GM23338 (cell line): ENCODE results near the gene FBXW8. TPM values are rescaled to one million over a fixed set of nuclear protein-coding genes. Genes with fewer than 3 reads are reported as not detected.
A peak's percentile ranks its signal among the peaks of the same experiment; 100 is the strongest.

Source experiments
- ATAC-seq: fragments of 200-7000 bp; cut with Tn5 transposase; 3 replicates; pipeline ENCODE4 v1.9.1; 2020
- DNase-seq: peaks from one replicate; pipeline ENCODE4 v3.0.0-alpha.2; 2015; ENCODE audit warnings: low spot score
- H2AFZ ChIP-seq: fragments of 200-600 bp; sonication (generic); 2 replicates; pipeline ENCODE4 v1.8.0; 2016; ENCODE audit warnings: antibody characterized with exemption, mild to moderate bottlenecking, moderate library complexity
- H3F3A ChIP-seq: fragments of 200-600 bp; sonication (generic); replicated peaks from 2 replicates; pipeline ENCODE4 v1.8.0; 2017; ENCODE audit warnings: antibody characterized with exemption, mixed run types, low read depth
- H3K27ac ChIP-seq: fragments of 200-600 bp; sonication (generic); 2 replicates; pipeline ENCODE4 v1.6.1; 2016; ENCODE audit warnings: low read depth
- H3K27me3 ChIP-seq: fragments of 200-600 bp; sonication (generic); 2 replicates; pipeline ENCODE4 v1.8.0; 2016; ENCODE audit warnings: mild to moderate bottlenecking, mixed run types, moderate library complexity; ENCODE audit not compliant: insufficient read depth
- H3K36me3 ChIP-seq: fragments of 200-600 bp; sonication (generic); 2 replicates; pipeline ENCODE4 v1.8.0; 2016; ENCODE audit warnings: mild to moderate bottlenecking; ENCODE audit not compliant: insufficient read depth
- H3K4me1 ChIP-seq: fragments of 200-600 bp; sonication (generic); 2 replicates; pipeline ENCODE4 v1.8.0; 2016; ENCODE audit warnings: mild to moderate bottlenecking, moderate library complexity; ENCODE audit not compliant: insufficient read depth
- H3K4me2 ChIP-seq: fragments of 200-600 bp; sonication (generic); 2 replicates; pipeline ENCODE4 v1.7.1; 2017; ENCODE audit warnings: mixed run types
- H3K4me3 ChIP-seq: fragments of 200-600 bp; sonication (generic); 2 replicates; pipeline ENCODE4 v1.6.1; 2016; ENCODE audit warnings: mixed run types
- H3K79me2 ChIP-seq: fragments of 200-600 bp; sonication (generic); replicated peaks from 2 replicates; pipeline ENCODE4 v1.8.0; 2017; ENCODE audit warnings: mild to moderate bottlenecking; ENCODE audit not compliant: insufficient read depth
- H3K9me2 ChIP-seq: fragments of 200-600 bp; sonication (generic); 2 replicates; pipeline ENCODE4 v1.8.0; 2017; ENCODE audit not compliant: insufficient read depth
- H4K20me1 ChIP-seq: fragments of 200-600 bp; sonication (generic); replicated peaks from 2 replicates; pipeline ENCODE4 v1.8.0; 2017; ENCODE audit warnings: mild to moderate bottlenecking; ENCODE audit not compliant: insufficient read depth
- H3K27ac Mint-ChIP-seq: 2 replicates; pipeline ENCODE4 v1.8.0; 2020; ENCODE audit warnings: inconsistent platforms, mild to moderate bottlenecking, moderate library complexity, mixed read lengths
- H3K27me3 Mint-ChIP-seq: 3 replicates; pipeline ENCODE4 v1.8.0; 2022; ENCODE audit warnings: low read depth, mild to moderate bottlenecking, moderate library complexity, mixed read lengths, inconsistent platforms; ENCODE audit not compliant: insufficient read depth, poor library complexity
- H3K36me3 Mint-ChIP-seq: 3 replicates; pipeline ENCODE4 v1.8.0; 2021; ENCODE audit warnings: low read depth, mild to moderate bottlenecking, inconsistent platforms, moderate library complexity, mixed read lengths
- H3K4me1 Mint-ChIP-seq: 3 replicates; pipeline ENCODE4 v1.8.0; 2020; ENCODE audit warnings: mild to moderate bottlenecking, inconsistent platforms, mixed read lengths
- H3K4me3 Mint-ChIP-seq: 3 replicates; pipeline ENCODE4 v1.8.0; 2021; ENCODE audit warnings: moderate library complexity, mild to moderate bottlenecking, inconsistent platforms, mixed read lengths
- H3K9me3 Mint-ChIP-seq: 3 replicates; pipeline ENCODE4 v1.8.0; 2020; ENCODE audit warnings: moderate library complexity, mild to moderate bottlenecking, inconsistent platforms, mixed read lengths
- EZH2 ChIP-seq: fragments of 200-600 bp; sonication (generic); IDR thresholded peaks from one replicate; pipeline ENCODE4 v1.8.0; 2017; ENCODE audit warnings: antibody characterized with exemption, mild to moderate bottlenecking, low read depth; ENCODE audit not compliant: unreplicated experiment
- JUNB ChIP-seq: IDR thresholded peaks from one replicate; pipeline ENCODE4 v1.6.1; 2016; ENCODE audit warnings: antibody characterized with exemption; ENCODE audit not compliant: unreplicated experiment
- POLR2AphosphoS5 ChIP-seq: IDR thresholded peaks from 2 replicates; pipeline ENCODE4 v1.6.1; 2016; ENCODE audit warnings: antibody characterized with exemption, low read depth
- STAT1 ChIP-seq: IDR thresholded peaks from one replicate; pipeline ENCODE4 v1.6.1; 2016; ENCODE audit warnings: antibody characterized with exemption; ENCODE audit not compliant: unreplicated experiment
- ZNF114 ChIP-seq: fragments of 250-450 bp; sonication (Bioruptor Pico); IDR thresholded peaks from 2 replicates; pipeline ENCODE4 v1.5.0; 2020; ENCODE audit warnings: mild to moderate bottlenecking, moderate library complexity
- polyA plus RNA-seq: library from polyadenylated mRNA; unstranded; fragments of >200 nt; fragmentation: Nextera tagmentation; extraction: Ambion mirVana; gene quantifications from 2 replicates; pipeline ENCODE4 v1.2.1, GENCODE V29; 2016
- total RNA-seq: library from RNA; depleted of rRNA; stranded (reverse); fragments of >200 nt; shearing (Covaris generic); gene quantifications from 2 replicates; pipeline ENCODE4 v1.2.3, GENCODE V29; 2014
- TF ChIP-seq, protein P1 (sequence below), 2 experiments: fragments of 200-600 bp in 1 of 2; sonication (generic) in 1 of 2; conservative IDR thresholded peaks; 2 replicates each; pipeline versions ENCODE4 v1.5.1 to v1.6.1; 2016 to 2017; ENCODE audit warnings: antibody characterized with exemption in 2 of 2, low read depth in 2 of 2, mild to moderate bottlenecking in 2 of 2, moderate library complexity in 1 of 2
- TF ChIP-seq, protein P2 (sequence below): IDR thresholded peaks from one replicate; pipeline ENCODE4 v1.6.1; 2018; ENCODE audit warnings: antibody characterized with exemption; ENCODE audit not compliant: unreplicated experiment

FBXW8 gene
- total and polyA plus RNA-seq, 2 experiments from 2014 or later, result 4.6 to 13.9 TPM

DNA sequence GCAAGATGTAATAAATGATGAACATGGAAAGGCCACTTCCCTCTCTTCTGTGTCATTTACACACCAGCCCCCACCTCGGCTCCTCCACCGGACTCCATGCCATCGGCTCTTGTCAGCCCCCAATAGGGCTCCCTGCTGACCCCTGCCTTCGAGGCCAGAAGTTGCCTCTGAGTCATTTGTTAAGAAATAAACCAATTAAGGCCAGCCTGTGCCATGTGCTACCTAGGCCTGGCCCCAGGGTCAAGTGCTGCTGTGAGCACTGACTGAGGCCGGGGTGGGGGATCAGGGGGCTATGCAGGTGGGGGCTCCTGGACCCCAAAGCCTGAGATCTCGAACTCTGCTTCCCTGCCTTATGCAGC lies 135.2 kb downstream of the FBXW8 start:
- H3K79me2 ChIP-seq, result no peaks in the 10 kb centered on the region
- H3K4me2 ChIP-seq, result no peak overlapping the region
- ATAC-seq (peak; percentile 52), DNase-seq (peak; percentile 56)
- TF ChIP-seq, protein P1, sequence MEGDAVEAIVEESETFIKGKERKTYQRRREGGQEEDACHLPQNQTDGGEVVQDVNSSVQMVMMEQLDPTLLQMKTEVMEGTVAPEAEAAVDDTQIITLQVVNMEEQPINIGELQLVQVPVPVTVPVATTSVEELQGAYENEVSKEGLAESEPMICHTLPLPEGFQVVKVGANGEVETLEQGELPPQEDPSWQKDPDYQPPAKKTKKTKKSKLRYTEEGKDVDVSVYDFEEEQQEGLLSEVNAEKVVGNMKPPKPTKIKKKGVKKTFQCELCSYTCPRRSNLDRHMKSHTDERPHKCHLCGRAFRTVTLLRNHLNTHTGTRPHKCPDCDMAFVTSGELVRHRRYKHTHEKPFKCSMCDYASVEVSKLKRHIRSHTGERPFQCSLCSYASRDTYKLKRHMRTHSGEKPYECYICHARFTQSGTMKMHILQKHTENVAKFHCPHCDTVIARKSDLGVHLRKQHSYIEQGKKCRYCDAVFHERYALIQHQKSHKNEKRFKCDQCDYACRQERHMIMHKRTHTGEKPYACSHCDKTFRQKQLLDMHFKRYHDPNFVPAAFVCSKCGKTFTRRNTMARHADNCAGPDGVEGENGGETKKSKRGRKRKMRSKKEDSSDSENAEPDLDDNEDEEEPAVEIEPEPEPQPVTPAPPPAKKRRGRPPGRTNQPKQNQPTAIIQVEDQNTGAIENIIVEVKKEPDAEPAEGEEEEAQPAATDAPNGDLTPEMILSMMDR (conservative IDR thresholded peaks at IDR 0.05; ENCODE audit: low read depth in 2 of 2), result peak; percentile 27 to 35
- no peak for TF ChIP-seq ZNF114 (CRISPR knock-in tag)
- H3K4me1 ChIP-seq, result no peaks in the 10 kb centered on the region; the same call in 1 of the 2 replicates
- H3K4me3 Mint-ChIP-seq, result no peak overlapping the region
- H3K9me2 ChIP-seq, result no peaks in the 10 kb centered on the region
- peaks cover 31% of the 10 kb centered on the region for H3K4me1 Mint-ChIP-seq
- H3K36me3 ChIP-seq, result no peaks in the 10 kb centered on the region
- H3K27ac ChIP-seq, result no peak overlapping the region
- no peak overlapping the region for H3K4me3 ChIP-seq
- no peak overlapping the region for H2AFZ ChIP-seq
- no peaks in the 10 kb centered on the region for H4K20me1 ChIP-seq
- H3K9me3 Mint-ChIP-seq, result no peaks in the 10 kb centered on the region
- H3K27me3 Mint-ChIP-seq, result peaks cover 16% of the 10 kb centered on the region
- no peaks in the 10 kb centered on the region for H3K27me3 ChIP-seq
- H3F3A ChIP-seq, result no peaks in the 10 kb centered on the region
- no peak overlapping the region for H3K27ac Mint-ChIP-seq
- H3K36me3 Mint-ChIP-seq, result no peaks in the 10 kb centered on the region; the same call in 2 of the 3 replicates

DNA sequence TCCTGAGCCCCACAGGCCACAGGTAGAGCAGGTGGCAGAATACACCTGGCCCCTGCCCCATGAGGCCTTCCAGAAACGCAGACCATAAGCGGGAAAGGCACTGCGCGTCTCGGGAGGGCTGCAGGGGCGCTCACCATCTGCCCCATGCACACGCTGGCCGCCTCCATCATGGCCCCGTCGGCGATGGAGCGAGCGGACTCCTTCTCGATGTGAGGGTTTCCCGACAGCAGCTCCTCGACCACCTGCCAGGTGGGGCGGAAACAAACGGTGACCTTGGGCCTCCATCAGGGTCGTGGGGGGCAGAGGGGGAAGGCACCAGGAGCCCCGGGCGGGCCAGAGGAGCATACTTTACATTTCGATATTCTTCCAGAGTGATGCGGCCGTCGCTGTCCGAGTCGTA lies 135.7 kb downstream of the FBXW8 start:
- Histone ChIP-seq H4K20me1 (no peaks in the 10 kb centered on the region), H3K4me2 (no peak overlapping the region), H3K9me2 (no peaks in the 10 kb centered on the region), H3K27ac (no peak overlapping the region), H3F3A (no peaks in the 10 kb centered on the region), H3K27me3 (no peaks in the 10 kb centered on the region), H3K4me1 (no peaks in the 10 kb centered on the region; the same call in 1 of the 2 replicates), H3K36me3 (no peaks in the 10 kb centered on the region), H2AFZ (no peak overlapping the region), H3K79me2 (no peaks in the 10 kb centered on the region), H3K4me3 (no peak overlapping the region)
- TF ChIP-seq POLR2AphosphoS5, result no peak
- TF ChIP-seq, protein P1 (conservative IDR thresholded peaks at IDR 0.05; ENCODE audit: low read depth in 2 of 2), result no peak
- DNase-seq (no peak), ATAC-seq (no peak)
- H3K27me3 Mint-ChIP-seq, result peaks cover 16% of the 10 kb centered on the region
- peaks cover 36% of the 10 kb centered on the region for H3K4me1 Mint-ChIP-seq
- no peak overlapping the region; the same call in 1 of the 2 replicates for H3K27ac Mint-ChIP-seq
- no peak overlapping the region for H3K4me3 Mint-ChIP-seq
- H3K9me3 Mint-ChIP-seq, result no peaks in the 10 kb centered on the region
- H3K36me3 Mint-ChIP-seq, result no peaks in the 10 kb centered on the region; the same call in 2 of the 3 replicates

- no peak overlapping the region for H3K4me3 Mint-ChIP-seq
- Histone ChIP-seq H3K79me2 (no peaks in the 10 kb centered on the region), H3K27me3 (no peaks in the 10 kb centered on the region), H3K4me1 (peaks cover 2% of the 10 kb centered on the region; the same call in 1 of the 2 replicates), H3K4me3 (no peak overlapping the region), H3F3A (no peaks in the 10 kb centered on the region), H3K4me2 (no peak overlapping the region), H2AFZ (no peak overlapping the region), H3K36me3 (no peaks in the 10 kb centered on the region), H3K27ac (no peak overlapping the region), H3K9me2 (no peaks in the 10 kb centered on the region), H4K20me1 (no peaks in the 10 kb centered on the region)
- no peaks in the 10 kb centered on the region for H3K9me3 Mint-ChIP-seq
- no peak overlapping the region for H3K27ac Mint-ChIP-seq
- H3K27me3 Mint-ChIP-seq, result peaks cover 16% of the 10 kb centered on the region
- DNase-seq, result no peak
- no peak for TF ChIP-seq EZH2
- TF ChIP-seq, protein P1 (conservative IDR thresholded peaks at IDR 0.05; ENCODE audit: low read depth in 2 of 2), result no peak
- TF ChIP-seq STAT1, result no peak
- TF ChIP-seq JUNB, result no peak
- TF ChIP-seq, protein P2, sequence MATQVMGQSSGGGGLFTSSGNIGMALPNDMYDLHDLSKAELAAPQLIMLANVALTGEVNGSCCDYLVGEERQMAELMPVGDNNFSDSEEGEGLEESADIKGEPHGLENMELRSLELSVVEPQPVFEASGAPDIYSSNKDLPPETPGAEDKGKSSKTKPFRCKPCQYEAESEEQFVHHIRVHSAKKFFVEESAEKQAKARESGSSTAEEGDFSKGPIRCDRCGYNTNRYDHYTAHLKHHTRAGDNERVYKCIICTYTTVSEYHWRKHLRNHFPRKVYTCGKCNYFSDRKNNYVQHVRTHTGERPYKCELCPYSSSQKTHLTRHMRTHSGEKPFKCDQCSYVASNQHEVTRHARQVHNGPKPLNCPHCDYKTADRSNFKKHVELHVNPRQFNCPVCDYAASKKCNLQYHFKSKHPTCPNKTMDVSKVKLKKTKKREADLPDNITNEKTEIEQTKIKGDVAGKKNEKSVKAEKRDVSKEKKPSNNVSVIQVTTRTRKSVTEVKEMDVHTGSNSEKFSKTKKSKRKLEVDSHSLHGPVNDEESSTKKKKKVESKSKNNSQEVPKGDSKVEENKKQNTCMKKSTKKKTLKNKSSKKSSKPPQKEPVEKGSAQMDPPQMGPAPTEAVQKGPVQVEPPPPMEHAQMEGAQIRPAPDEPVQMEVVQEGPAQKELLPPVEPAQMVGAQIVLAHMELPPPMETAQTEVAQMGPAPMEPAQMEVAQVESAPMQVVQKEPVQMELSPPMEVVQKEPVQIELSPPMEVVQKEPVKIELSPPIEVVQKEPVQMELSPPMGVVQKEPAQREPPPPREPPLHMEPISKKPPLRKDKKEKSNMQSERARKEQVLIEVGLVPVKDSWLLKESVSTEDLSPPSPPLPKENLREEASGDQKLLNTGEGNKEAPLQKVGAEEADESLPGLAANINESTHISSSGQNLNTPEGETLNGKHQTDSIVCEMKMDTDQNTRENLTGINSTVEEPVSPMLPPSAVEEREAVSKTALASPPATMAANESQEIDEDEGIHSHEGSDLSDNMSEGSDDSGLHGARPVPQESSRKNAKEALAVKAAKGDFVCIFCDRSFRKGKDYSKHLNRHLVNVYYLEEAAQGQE, result no peak
- ATAC-seq, result no peak
- H3K4me1 Mint-ChIP-seq, result peaks cover 41% of the 10 kb centered on the region
- no peaks in the 10 kb centered on the region; the same call in 2 of the 3 replicates for H3K36me3 Mint-ChIP-seq
Measured at GRCh38 chr12:117046861-117047530, 136.2 kb downstream of the FBXW8 start.
